LHCN-M2 (cell line): ENCODE data around the gene CCT6A. TPM values are rescaled to one million over a fixed set of nuclear protein-coding genes. Genes with fewer than 3 reads are reported as not detected.
A peak's percentile ranks its signal among the peaks of the same experiment; 100 is the strongest.
"Not testable (repeated sequence)": the region's sequence is repeated elsewhere in the genome, so short reads cannot be mapped to it uniquely, and the experiment has no call there.

Source experiments
- DNase-seq: peaks from one replicate; pipeline ENCODE4 v3.0.0-alpha.2; 2012; ENCODE audit warnings: low read depth
- total RNA-seq: library from RNA; depleted of rRNA; stranded (reverse); fragments of >200 nt; gene quantifications from 2 replicates; pipeline ENCODE4 v1.2.3, GENCODE V29; 2014

The CCT6A gene
- total RNA-seq, 1 experiment from 2014 or later, result 318 TPM

- peak; percentile 10 for DNase-seq
These were observed 2.8 kb upstream of the CCT6A start for GRCh38 chr7:56048763-56049162.

GRCh38 chr7:56051053-56051338 is 569 bp upstream of the CCT6A start:
- DNase-seq, result no peak

DNA sequence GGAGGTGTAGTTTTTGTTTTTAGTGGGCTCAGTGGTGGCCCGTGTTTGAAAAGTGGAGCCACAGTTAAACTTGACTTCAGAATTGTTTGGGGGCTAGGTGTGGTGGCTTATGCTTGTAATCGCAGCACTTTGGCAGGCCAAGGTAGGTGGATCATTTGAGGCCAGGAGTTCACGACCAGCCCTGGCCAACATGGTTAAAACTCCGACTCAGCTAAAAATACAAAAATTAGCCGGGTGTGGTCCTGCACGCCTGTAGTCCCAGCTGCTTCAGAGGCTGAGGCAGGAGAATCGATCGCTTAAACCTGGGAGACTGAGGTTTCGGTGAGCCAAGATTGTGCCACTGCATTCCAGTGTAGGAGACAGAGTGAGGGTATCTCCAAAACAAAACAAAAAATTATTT is 1.8 kb downstream of the CCT6A start:
- DNase-seq, result no peak

GRCh38 chr7:56053993-56054392 is 2.4 kb downstream of the CCT6A start:
- DNase-seq, result no peak

GRCh38 chr7:56062382-56062781 is 10.8 kb downstream of the CCT6A start:
- DNase-seq, result peak; percentile 76

DNA sequence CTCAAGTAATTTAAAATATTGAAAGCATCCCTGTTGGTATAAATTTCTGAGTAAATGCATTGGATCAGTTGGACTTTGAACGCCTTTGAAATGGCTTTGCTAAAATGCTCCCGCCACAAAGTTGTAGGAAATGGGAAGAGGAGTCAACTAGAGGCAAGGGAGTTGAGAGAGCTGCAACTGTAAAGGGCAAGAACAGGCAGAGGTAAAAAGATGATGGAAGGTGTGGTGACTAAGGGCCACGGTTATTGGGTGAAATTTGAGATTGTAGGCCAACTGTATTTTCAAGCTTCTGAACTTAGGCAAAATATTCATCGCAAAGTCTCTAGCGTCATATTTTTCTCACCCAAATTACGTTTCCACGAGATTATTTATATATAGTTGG is 11.9 kb downstream of the CCT6A start:
- DNase-seq, result no peak

GRCh38 chr7:56063882-56064625 is 12.5 kb downstream of the CCT6A start, which contains the start of gene SUMF2:
Gene SUMF2 (plus strand): TSS chr7:56064286. CDS start chr7:56064312, 26 bp downstream.
- peak; percentile 89 for DNase-seq

- not testable (repeated sequence) for DNase-seq
These were observed 14.8 kb downstream of the CCT6A start for GRCh38 chr7:56066376-56066775.

GRCh38 chr7:56074371-56074791 is 22.8 kb downstream of the CCT6A start:
- peak; percentile 81 for DNase-seq

- DNase-seq, result no peak
These were observed 26.1 kb downstream of the CCT6A start for GRCh38 chr7:56077681-56078080.

- DNase-seq, result no peak
These were observed 26.6 kb downstream of the CCT6A start for GRCh38 chr7:56078196-56078595.

DNA sequence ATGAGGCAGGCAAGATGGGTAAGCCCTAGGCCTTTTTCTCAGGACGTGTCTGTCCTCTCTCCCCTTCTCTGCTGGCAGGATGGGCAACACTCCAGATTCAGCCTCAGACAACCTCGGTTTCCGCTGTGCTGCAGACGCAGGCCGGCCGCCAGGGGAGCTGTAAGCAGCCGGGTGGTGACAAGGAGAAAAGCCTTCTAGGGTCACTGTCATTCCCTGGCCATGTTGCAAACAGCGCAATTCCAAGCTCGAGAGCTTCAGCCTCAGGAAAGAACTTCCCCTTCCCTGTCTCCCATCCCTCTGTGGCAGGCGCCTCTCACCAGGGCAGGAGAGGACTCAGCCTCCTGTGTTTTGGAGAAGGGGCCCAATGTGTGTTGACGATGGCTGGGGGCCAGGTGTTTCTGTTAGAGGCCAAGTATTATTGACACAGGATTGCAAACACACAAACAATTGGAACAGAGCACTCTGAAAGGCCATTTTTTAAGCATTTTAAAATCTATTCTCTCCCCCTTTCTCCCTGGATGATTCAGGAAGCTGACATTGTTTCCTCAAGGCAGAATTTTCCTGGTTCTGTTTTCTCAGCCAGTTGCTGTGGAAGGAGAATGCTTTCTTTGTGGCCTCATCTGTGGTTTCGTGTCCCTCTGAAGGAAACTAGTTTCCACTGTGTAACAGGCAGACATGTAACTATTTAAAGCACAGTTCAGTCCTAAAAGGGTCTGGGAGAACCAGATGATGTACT is 28.1 kb downstream of the CCT6A start:
- DNase-seq, result peak; percentile 46

GRCh38 chr7:56080726-56081435 is 29.3 kb downstream of the CCT6A start:
- DNase-seq, result not testable (repeated sequence)

DNA sequence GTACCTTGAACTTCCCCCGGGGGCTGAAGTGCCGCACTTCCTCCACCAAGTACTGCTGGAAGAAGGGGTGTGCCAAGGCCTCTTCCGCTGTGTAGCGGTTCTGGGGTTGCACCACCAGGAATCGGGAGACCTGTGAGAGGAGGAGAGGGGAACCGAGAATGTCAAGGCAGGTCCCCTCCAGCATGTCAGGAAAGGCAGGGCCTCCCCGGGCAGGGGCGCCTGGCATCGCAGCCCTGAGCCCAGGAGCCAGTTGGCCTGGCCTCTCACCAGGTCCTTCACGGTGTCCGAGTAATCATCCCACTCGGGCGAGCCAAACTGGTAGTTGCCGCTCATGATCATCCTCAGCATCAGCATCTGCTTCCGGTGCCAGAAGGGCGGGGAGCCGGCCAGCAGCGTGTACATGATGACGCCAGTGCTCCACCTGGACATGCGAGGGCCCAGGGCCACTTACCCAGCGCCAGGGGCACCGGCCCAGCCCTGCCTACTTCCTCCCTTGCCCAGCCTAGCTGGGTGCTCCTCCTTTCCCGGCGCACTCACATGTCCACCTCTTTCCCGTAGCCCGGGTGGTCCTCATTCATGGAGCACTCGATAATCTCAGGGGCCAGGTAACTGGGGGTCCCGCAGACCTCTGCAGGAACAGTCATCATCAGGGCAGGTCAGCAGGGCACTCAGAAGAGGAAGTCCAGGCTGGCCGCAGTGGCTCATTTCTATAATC is 30.2 kb downstream of the CCT6A start:
- DNase-seq, result no peak

- DNase-seq, result no peak
These were observed 31.7 kb downstream of the CCT6A start for GRCh38 chr7:56083150-56083785.

DNA sequence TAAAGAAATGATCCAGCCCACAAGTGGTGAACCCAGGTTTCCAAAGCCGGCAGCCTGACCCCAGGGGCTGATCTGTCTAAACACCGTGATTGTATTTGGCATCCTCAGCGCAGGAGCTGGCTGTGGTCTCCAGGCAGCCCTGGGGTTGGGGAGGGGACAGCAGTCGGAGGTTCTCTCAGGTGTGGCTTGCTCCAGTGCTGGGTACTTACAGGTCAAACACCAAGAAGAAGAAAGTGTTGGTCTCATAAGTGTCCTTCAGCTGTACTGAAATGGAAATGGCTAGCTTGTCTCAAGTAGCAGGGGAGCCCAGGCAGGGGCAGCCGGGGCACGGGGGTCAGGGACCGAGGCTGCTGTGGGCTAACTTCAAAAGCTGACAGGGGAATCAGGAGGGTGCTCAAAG is 35.2 kb downstream of the CCT6A start:
- no peak for DNase-seq

DNA sequence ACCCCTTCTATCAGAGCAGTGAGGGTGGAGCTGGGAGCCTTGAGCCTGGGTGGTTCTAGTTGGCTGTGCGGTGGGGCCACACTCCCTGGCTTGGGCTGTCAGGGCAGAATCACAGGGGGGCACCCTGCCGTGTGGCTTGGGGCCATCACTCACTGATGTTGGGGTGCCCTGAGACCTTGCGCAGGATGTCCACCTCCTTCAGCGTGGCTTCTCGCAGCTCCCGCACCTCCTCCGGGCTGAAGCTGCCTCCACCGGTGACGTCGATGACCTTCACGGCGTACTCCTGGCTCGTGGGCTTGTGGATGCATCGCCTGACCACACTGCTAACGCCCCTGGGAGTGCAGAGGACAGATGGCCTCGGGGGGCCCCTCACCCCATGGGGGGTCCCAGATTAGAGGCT is 35.9 kb downstream of the CCT6A start:
- no peak for DNase-seq

GRCh38 chr7:56091591-56091990 is 40.0 kb downstream of the CCT6A start:
- DNase-seq, result no peak

DNA sequence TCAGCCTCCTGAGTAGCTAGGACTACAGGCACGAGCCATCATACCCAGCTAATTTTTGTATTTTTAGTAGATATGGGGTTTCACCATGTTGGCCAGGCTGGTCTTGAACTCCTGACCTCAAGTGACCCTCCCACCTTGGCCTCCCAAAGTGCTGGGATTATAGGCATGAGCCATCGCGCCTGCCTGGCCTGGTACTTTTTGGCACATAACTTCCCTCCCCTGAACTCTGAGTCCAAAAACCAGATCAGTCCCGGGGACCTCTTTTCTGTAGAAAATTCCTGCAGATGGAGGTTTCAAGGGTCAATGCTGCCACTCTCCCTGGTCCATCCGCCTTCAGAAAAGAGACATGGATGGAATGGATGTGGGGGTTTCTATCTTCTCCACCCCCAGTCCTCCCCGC is 40.8 kb downstream of the CCT6A start:
- not testable (repeated sequence) for DNase-seq

DNA sequence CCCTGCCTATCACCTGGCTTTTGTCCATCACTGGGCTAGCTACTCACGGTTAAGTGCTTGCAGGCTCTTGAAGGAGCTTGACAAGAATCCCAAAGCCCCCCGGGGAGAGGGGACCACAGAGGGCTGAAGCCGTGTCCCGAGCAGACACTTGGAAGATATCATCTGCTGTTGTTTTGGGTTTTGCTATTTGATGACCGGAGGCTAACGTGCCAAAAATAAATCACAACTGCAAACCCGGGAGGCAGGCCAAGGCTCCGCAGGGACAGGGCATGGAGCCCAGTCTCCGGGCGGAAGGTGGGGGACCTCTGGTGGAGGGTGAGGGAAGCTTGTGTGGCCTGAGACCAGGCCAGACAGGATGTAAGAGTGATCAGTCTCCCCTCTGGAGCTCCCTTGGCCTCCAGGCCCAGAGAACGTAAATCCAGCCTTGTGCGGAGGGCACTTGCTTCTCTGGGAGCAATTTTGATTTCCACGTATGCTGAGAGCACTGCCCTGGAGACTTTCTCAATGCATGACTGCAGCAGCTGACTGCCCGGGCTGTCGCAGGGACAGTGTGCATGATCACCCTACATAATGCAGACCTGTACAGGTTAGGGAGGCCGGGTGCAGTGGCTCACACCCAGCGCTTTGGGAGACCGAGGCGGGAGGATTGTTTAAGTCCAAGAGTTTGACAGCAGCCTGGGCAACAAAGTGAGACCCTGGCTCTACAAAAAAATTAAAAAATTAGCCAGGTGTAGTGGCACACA is 41.4 kb downstream of the CCT6A start, which contains the start of gene PHKG1:
TSS of gene PHKG1 (minus strand) at position 164 of the 743 bp plus-strand sequence. CDS start 4,011 bp downstream, outside the sequence.
- DNase-seq, result peak; percentile 83
